ENCODE measurements around the gene SULT1A3.
"Not testable (repeated sequence)": the region's sequence is repeated elsewhere in the genome, so short reads cannot be mapped to it uniquely, and the experiment has no call there.

The SULT1A3 gene

GRCh38 chr16:30205541-30206236 is 6.6 kb downstream of the SULT1A3 start:
- H3K4me3 Mint-ChIP-seq; H3K36me3 Mint-ChIP-seq (ENCODE audit: low read depth); H3K4me1 Mint-ChIP-seq; H3K27ac Mint-ChIP-seq; H3K27me3 Mint-ChIP-seq (ENCODE audit: low read depth); H3K9me3 Mint-ChIP-seq: not testable (repeated sequence)

GRCh38 chr16:30206252-30206651 is 7.2 kb downstream of the SULT1A3 start:
- not testable (repeated sequence) for H3K4me3 Mint-ChIP-seq; H3K4me1 Mint-ChIP-seq; H3K36me3 Mint-ChIP-seq (ENCODE audit: low read depth); H3K27me3 Mint-ChIP-seq (ENCODE audit: low read depth); H3K9me3 Mint-ChIP-seq; H3K27ac Mint-ChIP-seq

- not testable (repeated sequence) for H3K27ac Mint-ChIP-seq; H3K9me3 Mint-ChIP-seq; H3K27me3 Mint-ChIP-seq (ENCODE audit: low read depth); H3K4me1 Mint-ChIP-seq; H3K36me3 Mint-ChIP-seq (ENCODE audit: low read depth)
- peak overlapping the region in 1 of 3 experiments; percentile 17 for H3K4me3 Mint-ChIP-seq
These were observed 8.1 kb downstream of the SULT1A3 start for GRCh38 chr16:30207063-30207704.

GRCh38 chr16:30209032-30209431 is 10.0 kb downstream of the SULT1A3 start:
- not testable (repeated sequence) for H3K27ac Mint-ChIP-seq; H3K27me3 Mint-ChIP-seq (ENCODE audit: low read depth); H3K36me3 Mint-ChIP-seq (ENCODE audit: low read depth); H3K9me3 Mint-ChIP-seq; H3K4me1 Mint-ChIP-seq; H3K4me3 Mint-ChIP-seq

GRCh38 chr16:30211414-30211813 is 12.4 kb downstream of the SULT1A3 start:
- H3K36me3 Mint-ChIP-seq (ENCODE audit: low read depth); H3K4me1 Mint-ChIP-seq; H3K27me3 Mint-ChIP-seq (ENCODE audit: low read depth); H3K4me3 Mint-ChIP-seq; H3K27ac Mint-ChIP-seq; H3K9me3 Mint-ChIP-seq: not testable (repeated sequence)

- H3K36me3 Mint-ChIP-seq (ENCODE audit: low read depth); H3K9me3 Mint-ChIP-seq; H3K27ac Mint-ChIP-seq; H3K4me3 Mint-ChIP-seq; H3K4me1 Mint-ChIP-seq; H3K27me3 Mint-ChIP-seq (ENCODE audit: low read depth): not testable (repeated sequence)
These were observed 18.0 kb downstream of the SULT1A3 start for GRCh38 chr16:30217082-30217481.

- not testable (repeated sequence) for H3K27ac Mint-ChIP-seq; H3K4me3 Mint-ChIP-seq; H3K9me3 Mint-ChIP-seq; H3K36me3 Mint-ChIP-seq (ENCODE audit: low read depth); H3K27me3 Mint-ChIP-seq (ENCODE audit: low read depth); H3K4me1 Mint-ChIP-seq
These were observed 49.3 kb downstream of the SULT1A3 start, which contains the start of gene NPIPB13 for GRCh38 chr16:30248379-30248778. Gene NPIPB13 (minus strand): TSS chr16:30248479. CDS start chr16:30245573, 2,906 bp downstream.

Measured in nephron (organoid).